Upper lobe of right lung (tissue), 1 donor: ENCODE data around the gene GTF2IRD1. TPM values are rescaled to one million over a fixed set of nuclear protein-coding genes. Genes with fewer than 3 reads are reported as not detected.

Experiments used
- ATAC-seq: fragments of 200-7000 bp; cut with Tn5 transposase; one replicate; pipeline ENCODE4 v1.9.1; 2020; ENCODE audit warnings: mild to moderate bottlenecking, moderate library complexity
- DNase-seq: peaks from one replicate; pipeline ENCODE4 v3.0.0-alpha.2; 2020
- H3K27ac ChIP-seq: fragments of 200-600 bp; one replicate; pipeline ENCODE4 v1.8.0; 2022
- H3K27me3 ChIP-seq: fragments of 200-600 bp; one replicate; pipeline ENCODE4 v1.8.0; 2022; ENCODE audit warnings: mild to moderate bottlenecking
- H3K36me3 ChIP-seq: fragments of 200-600 bp; one replicate; pipeline ENCODE4 v1.8.0; 2022
- H3K4me1 ChIP-seq: fragments of 200-600 bp; one replicate; pipeline ENCODE4 v1.8.0; 2022
- H3K4me3 ChIP-seq: fragments of 200-600 bp; one replicate; pipeline ENCODE4 v1.8.0; 2022; ENCODE audit warnings: mild to moderate bottlenecking
- H3K9me3 ChIP-seq: fragments of 200-600 bp; one replicate; pipeline ENCODE4 v1.8.0; 2022
- CTCF ChIP-seq: fragments of 200-600 bp; IDR thresholded peaks from one replicate; pipeline ENCODE4 v1.8.0; 2022; ENCODE audit warnings: antibody characterized with exemption
- intact Hi-C: fragments of 100-400 bp; cut with DNase I; formaldehyde crosslinking; loops from one replicate; pipeline ENCODE4 v1.11.0; 2022
- total RNA-seq: library from RNA; stranded (reverse); fragmentation: NEBNext Ultra II Directional; extraction: Animal tissue kit (Norgen Biotek cat#: 25700); gene quantifications from one replicate; pipeline ENCODE4 v1.2.1, GENCODE V29; 2021
- donor health status: DM: no; HTN: yes; CAD: no; lungs with severe emphysema.

GTF2IRD1 gene
- total RNA-seq, 1 donor from 2014 or later: 30.5 TPM

GRCh38 chr7:74512762-74513161, 59.1 kb downstream of the GTF2IRD1 start:
- H3K36me3 ChIP-seq: no peaks in the 10 kb centered on the region
- H3K9me3 ChIP-seq: no peaks in the 10 kb centered on the region
- H3K4me3 ChIP-seq: no peak overlapping the region
- H3K4me1 ChIP-seq: no peaks in the 10 kb centered on the region
- intact Hi-C loops: no loop called here
- TF ChIP-seq CTCF: no peak
- no peaks in the 10 kb centered on the region for H3K27me3 ChIP-seq
- no peak overlapping the region for H3K27ac ChIP-seq
- DNase-seq (no peak), ATAC-seq (no peak)

- no peak for DNase-seq
- intact Hi-C loops: no loop called here
- no peak for ATAC-seq
- Histone ChIP-seq H3K27ac (no peak overlapping the region), H3K4me1 (no peaks in the 10 kb centered on the region), H3K36me3 (no peaks in the 10 kb centered on the region), H3K9me3 (no peaks in the 10 kb centered on the region), H3K27me3 (no peaks in the 10 kb centered on the region), H3K4me3 (no peak overlapping the region)
- TF ChIP-seq CTCF: no peak
Observed at GRCh38 chr7:74514131-74514591, 60.5 kb downstream of the GTF2IRD1 start.

- DNase-seq (no peak), ATAC-seq (no peak)
- Histone ChIP-seq H3K27me3 (no peaks in the 10 kb centered on the region), H3K27ac (no peak overlapping the region), H3K4me3 (no peak overlapping the region), H3K9me3 (no peaks in the 10 kb centered on the region), H3K4me1 (no peaks in the 10 kb centered on the region), H3K36me3 (peaks cover 8% of the 10 kb centered on the region)
- intact Hi-C loops: no loop called here
- no peak for TF ChIP-seq CTCF
Observed at GRCh38 chr7:74515276-74515675, 61.6 kb downstream of the GTF2IRD1 start.

- intact Hi-C loops: no loop called here
- ATAC-seq: no peak
- DNase-seq: no peak
- no peak for TF ChIP-seq CTCF
- H3K27ac ChIP-seq: no peak overlapping the region
- H3K4me1 ChIP-seq: no peaks in the 10 kb centered on the region
- no peaks in the 10 kb centered on the region for H3K27me3 ChIP-seq
- H3K4me3 ChIP-seq: no peak overlapping the region
- H3K9me3 ChIP-seq: no peaks in the 10 kb centered on the region
- H3K36me3 ChIP-seq: peaks cover 8% of the 10 kb centered on the region
Observed at GRCh38 chr7:74516214-74516613, 62.5 kb downstream of the GTF2IRD1 start.

- no peak for DNase-seq
- H3K9me3 ChIP-seq: no peaks in the 10 kb centered on the region
- ATAC-seq: no peak
- no peaks in the 10 kb centered on the region for H3K4me1 ChIP-seq
- H3K4me3 ChIP-seq: no peak overlapping the region
- TF ChIP-seq CTCF: no peak
- intact Hi-C loops: no loop called here
- H3K27ac ChIP-seq: no peak overlapping the region
- H3K36me3 ChIP-seq: peaks cover 8% of the 10 kb centered on the region
- H3K27me3 ChIP-seq: no peaks in the 10 kb centered on the region
Observed at GRCh38 chr7:74518041-74518440, 64.3 kb downstream of the GTF2IRD1 start.

- DNase-seq: no peak
- Histone ChIP-seq H3K9me3 (no peaks in the 10 kb centered on the region), H3K4me1 (no peaks in the 10 kb centered on the region), H3K27me3 (no peaks in the 10 kb centered on the region), H3K27ac (no peak overlapping the region), H3K4me3 (no peak overlapping the region), H3K36me3 (peaks cover 8% of the 10 kb centered on the region)
- ATAC-seq: no peak
- intact Hi-C loops: no loop called here
- no peak for TF ChIP-seq CTCF
Observed at GRCh38 chr7:74518654-74519053, 64.9 kb downstream of the GTF2IRD1 start.
